ENCODE measurements around the gene ADCY5.

ADCY5 gene

DNA sequence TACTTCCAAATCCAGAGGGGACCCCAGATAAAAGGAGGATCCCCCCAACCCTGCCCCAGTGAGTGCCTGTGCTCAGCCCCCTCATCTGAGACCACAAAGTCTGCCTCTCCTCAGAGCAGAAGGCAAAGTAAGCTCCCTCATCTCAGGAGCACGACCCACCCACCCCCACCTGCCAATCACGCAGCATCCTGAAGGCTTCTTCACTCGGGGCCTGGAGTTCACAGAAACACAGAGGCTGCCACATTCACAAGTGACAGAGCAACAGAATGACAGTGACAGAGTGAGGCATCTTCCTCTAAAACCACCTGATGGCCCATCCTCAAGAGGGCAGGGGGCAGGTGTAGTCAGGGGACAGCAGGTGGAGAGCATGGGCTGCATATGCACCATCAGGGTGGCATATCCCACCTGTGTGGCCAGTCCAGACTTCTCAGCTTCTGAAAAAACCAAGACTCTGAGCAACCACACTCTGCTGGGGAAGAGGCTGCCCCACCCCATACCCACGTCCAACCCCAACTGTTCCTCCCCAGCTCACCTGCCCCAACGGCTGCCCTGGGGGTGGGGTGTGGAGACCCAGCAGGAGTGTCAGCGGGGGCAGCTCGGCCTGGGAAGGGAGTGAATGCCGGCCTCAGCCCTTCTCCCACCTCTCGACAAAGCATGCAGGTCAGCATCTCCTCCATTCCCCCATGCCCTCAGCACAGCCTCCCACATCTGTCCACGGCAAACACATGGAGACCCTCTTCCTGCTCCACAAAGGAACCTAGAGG, 19.3 kb downstream of the ADCY5 start:
- no peak for DNase-seq (ENCODE audit: low spot score)

GRCh38 chr3:123424999-123425712, 23.7 kb downstream of the ADCY5 start:
- no peak for DNase-seq (ENCODE audit: low spot score)

GRCh38 chr3:123424321-123424998, 24.4 kb downstream of the ADCY5 start:
- no peak for DNase-seq (ENCODE audit: low spot score)

- no peak for DNase-seq (ENCODE audit: low spot score)
Measured at GRCh38 chr3:123423806-123424205, 25.1 kb downstream of the ADCY5 start.

DNA sequence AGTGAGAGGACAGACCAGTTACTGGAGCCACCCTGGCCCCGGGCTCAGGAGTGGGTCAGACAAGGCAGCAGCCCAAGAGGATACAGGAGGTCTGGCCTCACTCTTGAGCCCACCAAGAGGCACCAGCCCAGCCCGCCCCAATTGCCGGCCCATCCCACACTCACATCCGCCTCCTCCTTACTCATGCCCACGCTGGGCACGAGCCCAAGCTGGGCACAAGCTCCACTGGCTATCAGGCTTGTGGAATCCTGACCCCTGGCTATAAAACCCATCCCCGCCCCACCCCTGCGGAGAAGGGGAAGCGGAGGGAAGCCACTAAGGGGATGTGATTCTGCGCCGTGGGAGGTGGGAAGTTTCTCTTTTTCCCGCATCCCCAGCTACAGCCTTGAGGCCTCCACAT, 25.9 kb downstream of the ADCY5 start:
- no peak for DNase-seq (ENCODE audit: low spot score)

- no peak for DNase-seq (ENCODE audit: low spot score)
Measured at GRCh38 chr3:123422457-123422856, 26.4 kb downstream of the ADCY5 start.

GRCh38 chr3:123421353-123422174, 27.3 kb downstream of the ADCY5 start:
- no peak for DNase-seq (ENCODE audit: low spot score)

GRCh38 chr3:123420416-123420968, 28.4 kb downstream of the ADCY5 start:
- DNase-seq (ENCODE audit: low spot score) = no peak

GRCh38 chr3:123419850-123420297, 29.0 kb downstream of the ADCY5 start:
- DNase-seq (ENCODE audit: low spot score) = no peak

DNA sequence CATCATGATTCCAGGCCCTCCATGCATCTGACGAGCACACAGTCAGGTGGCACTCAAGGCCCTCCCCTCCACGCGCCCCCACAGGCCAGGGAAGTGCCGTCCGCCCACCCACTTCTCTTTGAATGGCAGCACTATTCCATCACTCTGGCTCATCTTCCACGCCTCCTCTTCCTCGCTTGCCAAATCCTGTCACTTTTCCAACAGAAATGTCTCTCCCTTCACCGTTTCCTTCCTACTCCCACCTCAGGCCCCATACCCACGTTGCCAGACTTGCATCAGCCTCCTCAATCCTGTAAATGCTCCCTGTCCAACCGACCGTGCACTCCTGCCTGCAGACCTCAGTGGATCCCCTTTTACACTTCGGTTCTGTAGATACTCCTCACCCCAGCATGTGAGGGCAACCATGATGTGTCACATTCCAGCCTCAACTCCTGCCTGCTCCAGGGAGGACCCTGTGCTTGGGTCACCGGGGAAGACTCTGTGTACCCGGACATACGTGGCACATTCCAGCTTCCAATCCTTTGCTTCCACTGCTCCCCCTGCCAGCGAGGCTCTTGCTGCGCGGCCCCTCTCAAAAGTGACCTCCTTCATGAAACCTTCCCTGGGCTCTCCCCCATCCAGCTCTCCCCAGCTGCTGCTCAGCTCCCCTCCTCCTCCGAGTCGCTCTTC, 29.6 kb downstream of the ADCY5 start:
- DNase-seq (ENCODE audit: low spot score) = no peak

DNA sequence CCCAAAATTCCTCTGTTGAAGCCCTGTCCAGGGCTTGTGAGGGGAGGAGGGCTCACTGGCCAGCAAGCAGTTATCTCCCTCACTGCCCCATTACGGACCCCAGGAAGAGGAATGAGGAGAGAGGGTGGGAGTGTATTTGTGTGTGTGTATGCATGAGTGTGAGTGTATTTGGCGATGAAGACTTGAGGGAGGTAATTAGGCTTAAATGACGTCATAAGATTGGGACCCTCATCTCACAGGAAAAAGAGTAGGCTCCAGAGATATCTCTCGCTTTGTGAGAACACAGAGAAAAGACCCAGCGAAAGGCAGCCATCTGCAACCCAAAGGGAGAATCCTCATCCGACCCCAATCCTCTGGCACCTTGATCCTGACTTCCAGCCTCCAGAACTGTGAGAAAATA, 32.2 kb downstream of the ADCY5 start:
- DNase-seq (ENCODE audit: low spot score) = no peak

GRCh38 chr3:123416173-123416572, 32.7 kb downstream of the ADCY5 start:
- no peak for DNase-seq (ENCODE audit: low spot score)

DNA sequence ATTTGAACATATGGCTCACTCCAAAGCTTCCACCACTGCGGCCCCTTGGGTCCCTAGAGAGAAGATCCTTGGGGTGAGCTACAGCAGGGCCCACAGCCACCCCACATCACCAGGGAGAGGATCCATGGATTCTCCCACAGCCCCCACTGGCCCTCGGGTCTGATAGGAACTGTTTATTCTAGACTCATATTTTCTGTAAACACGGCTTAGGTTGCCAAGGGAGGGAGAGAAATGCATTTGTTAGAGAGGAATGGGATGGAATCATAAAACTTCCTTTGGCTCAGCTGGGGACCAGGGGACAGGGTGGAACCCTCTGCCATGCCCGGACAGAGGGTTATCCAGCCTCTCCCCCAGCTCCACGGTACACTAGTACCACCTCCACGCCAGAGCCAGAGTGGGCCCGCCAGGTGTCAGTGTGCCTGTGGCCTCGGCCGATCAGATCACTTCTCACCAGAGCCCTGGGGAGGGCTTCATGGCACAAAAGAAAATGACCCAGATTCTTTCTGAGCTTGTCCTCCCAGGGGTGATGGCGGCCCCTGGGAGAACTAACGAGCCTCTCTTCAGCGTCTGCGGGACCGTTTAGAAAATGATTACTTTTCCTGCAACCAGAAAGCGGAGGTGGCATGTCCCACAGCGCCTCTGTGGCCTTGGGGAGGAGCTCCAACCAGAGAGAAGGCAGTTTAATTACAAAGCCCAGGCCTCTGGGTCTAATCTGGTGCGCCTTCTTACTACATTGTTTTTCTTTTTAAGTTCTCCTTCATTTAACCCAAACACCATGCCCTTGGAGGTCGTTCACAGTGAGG, 33.7 kb downstream of the ADCY5 start:
- DNase-seq (ENCODE audit: low spot score) = no peak

DNA sequence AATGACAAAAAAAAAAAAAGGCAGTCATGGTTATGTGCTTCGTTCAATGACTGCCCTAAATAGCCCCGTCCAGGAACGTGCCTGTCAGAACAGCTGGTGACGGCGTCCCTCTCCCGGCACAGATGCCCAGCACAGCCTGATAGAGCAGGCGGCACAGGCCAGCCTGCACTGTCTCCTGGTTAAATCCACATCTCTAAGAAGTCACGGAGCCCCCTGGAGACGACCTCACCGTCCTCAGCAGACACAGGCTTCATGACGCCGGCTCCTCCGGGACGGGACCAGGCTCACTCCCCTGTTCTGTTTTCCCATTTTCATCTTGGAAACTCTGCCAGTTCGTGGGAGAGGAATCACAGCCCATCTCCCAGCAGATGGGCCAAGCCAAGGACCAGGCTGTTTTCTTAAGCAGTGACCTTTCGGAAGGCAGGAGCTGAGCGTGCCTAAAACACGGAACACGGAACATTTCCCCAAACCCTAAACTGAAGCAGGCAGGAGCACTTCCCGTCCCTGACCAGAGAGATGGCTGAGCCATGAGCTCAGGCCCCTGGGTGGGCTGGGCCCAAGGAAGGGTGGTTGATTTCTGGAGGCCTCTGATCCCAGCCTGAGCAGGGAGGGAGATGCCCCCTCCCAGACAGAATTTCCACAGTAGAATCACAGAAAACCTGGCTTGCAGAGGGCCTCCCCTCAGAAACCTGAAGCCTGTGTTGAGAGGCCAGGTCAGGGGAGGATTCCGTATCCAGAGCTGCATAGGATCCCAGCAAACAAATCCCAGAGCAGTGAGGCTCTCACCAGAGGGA, 35.9 kb downstream of the ADCY5 start:
- no peak for DNase-seq (ENCODE audit: low spot score)

- DNase-seq (ENCODE audit: low spot score) = no peak
Measured at GRCh38 chr3:123412076-123412475, 36.8 kb downstream of the ADCY5 start.

DNA sequence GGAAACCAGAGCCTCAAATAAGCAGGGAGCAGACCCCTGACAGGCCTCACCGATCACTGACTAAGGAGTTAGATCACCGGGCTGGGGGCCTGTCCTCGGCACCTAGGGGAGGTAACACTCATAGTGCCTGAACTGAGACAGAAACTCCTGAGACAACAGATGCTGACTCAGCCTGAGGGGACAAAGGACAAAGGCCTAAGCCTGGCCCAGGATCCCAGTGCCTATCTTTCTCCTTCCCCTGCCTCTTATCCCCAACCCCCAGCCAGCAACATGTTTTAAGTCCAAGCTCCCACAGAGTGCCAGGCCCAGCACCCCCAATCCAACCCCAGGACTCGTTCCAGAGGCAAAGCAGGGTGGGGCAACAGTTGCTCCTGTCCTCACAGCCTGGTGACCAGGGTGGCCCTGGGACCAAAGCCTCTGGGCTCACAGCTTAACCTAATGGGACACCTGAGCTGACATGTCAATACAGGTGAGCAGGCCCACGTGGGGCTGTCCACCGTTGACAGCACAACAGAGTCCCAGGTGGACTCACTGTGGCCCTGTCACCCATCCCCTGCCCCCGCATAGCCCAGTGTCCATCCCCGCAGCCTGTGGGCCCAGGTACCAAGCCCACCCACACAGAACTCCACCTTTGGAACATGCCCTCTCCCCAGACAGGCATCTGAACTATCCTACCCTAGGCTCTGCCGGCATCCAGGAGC, 37.4 kb downstream of the ADCY5 start:
- no peak for DNase-seq (ENCODE audit: low spot score)

DNA sequence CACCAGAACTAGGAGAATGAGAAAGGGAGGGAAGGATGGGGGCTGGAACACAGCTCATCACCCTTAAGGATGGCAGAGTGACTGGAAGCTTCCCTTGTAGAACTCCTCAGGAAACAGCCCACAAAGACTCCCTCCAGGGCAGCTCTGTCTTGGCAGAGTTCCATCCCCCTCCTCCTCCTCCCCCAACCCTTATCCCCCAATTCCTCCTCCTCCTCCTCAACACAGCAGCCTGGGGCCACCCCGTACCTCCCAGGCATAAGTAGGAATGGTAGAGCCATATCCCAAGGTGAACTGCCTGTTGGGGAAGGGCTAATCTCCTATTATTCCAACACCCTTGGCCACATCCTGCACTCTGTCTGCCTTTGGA, 38.8 kb downstream of the ADCY5 start:
- DNase-seq (ENCODE audit: low spot score) = no peak

DNA sequence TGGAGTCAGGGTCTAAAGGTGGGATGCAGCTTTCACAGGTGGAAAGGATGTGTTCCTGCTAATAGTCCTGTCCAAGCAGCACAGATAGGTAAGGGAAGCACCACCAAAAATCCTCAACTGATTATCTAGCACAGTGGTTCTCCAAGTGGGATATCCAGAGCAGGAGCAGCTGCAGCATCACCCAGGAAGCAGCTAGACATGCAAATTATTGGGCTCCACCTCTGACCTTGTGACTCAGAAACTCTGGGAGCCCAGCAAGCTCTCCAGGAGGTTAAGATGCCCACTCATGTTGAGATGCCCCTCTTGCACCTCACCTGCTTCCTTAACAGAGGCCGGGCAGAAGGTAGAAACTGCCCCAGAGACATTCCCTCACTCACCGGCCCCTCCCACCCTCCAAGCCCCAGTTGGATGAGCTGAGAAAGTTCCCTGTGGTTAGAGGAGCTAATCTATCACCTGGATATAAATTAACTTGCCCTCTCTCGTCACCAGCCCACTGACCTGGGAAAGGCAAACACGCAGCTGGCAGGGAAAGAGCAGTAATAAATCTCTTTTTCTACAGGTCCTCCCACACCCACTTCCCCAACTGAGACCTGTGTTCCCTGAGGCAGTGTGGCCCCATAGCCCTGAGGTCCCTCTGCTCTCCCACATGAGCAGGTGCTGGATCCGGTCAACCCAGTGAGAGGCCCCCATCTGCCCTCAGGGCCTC, 39.3 kb downstream of the ADCY5 start:
- no peak for DNase-seq (ENCODE audit: low spot score)
